Neuronal stem cell (in vitro differentiated cells): ENCODE measurements around the gene OGFOD3.

Experiments used
- DNase-seq: peaks from one replicate; pipeline ENCODE4 v3.0.0-alpha.2; 2013; ENCODE audit warnings: low spot score
- H2AFZ ChIP-seq: one replicate; pipeline ENCODE4 v1.6.1; 2013; ENCODE audit warnings: mild to moderate bottlenecking, low read length, inconsistent platforms
- H2AK5ac ChIP-seq: 2 replicates; pipeline ENCODE4 v1.6.1; 2013; ENCODE audit warnings: low read depth, mild to moderate bottlenecking, inconsistent platforms, low read length, moderate library complexity, mixed read lengths
- H2BK120ac ChIP-seq: 2 replicates; pipeline ENCODE4 v1.6.1; 2013; ENCODE audit warnings: low read depth, mild to moderate bottlenecking, inconsistent platforms, low read length, moderate library complexity, mixed read lengths
- H2BK12ac ChIP-seq: one replicate; pipeline ENCODE4 v1.6.1; 2013; ENCODE audit warnings: low read length, inconsistent platforms
- H2BK15ac ChIP-seq: 2 replicates; pipeline ENCODE4 v1.6.1; 2013; ENCODE audit warnings: mild to moderate bottlenecking, low read length, inconsistent platforms, mixed read lengths
- H2BK5ac ChIP-seq: one replicate; pipeline ENCODE4 v1.6.1; 2013; ENCODE audit warnings: inconsistent platforms, mild to moderate bottlenecking, low read length, moderate library complexity
- H3K14ac ChIP-seq: one replicate; pipeline ENCODE4 v1.6.1; 2013; ENCODE audit warnings: low read length, inconsistent platforms
- H3K18ac ChIP-seq: 2 replicates; pipeline ENCODE4 v1.6.1; 2013; ENCODE audit warnings: low read length, inconsistent platforms
- H3K23ac ChIP-seq: 2 replicates; pipeline ENCODE4 v1.6.1; 2013; ENCODE audit warnings: low read depth, mild to moderate bottlenecking, mixed read lengths, low read length, inconsistent platforms; ENCODE audit not compliant: poor library complexity
- H3K27ac ChIP-seq: replicated peaks from 3 replicates; pipeline ENCODE4 v1.5.1; 2013; ENCODE audit warnings: low read length, inconsistent platforms
- H3K27me3 ChIP-seq, 3 experiments: 2 replicates each; pipeline ENCODE4 v1.6.1; 2013; ENCODE audit warnings: low read length in 3 of 3, mild to moderate bottlenecking in 2 of 3, inconsistent platforms in 1 of 3, low read depth in 1 of 3, mixed read lengths in 1 of 3, moderate library complexity in 1 of 3; ENCODE audit not compliant: control insufficient read depth in 3 of 3, insufficient read depth in 3 of 3
- H3K36me3 ChIP-seq, 2 donors: replicated peaks in 1 of 2; 2 replicates each; pipeline ENCODE4 v1.6.1; 2013; ENCODE audit warnings: low read length in 2 of 2; ENCODE audit not compliant: control insufficient read depth in 2 of 2, insufficient read depth in 2 of 2
- H3K4ac ChIP-seq: 2 replicates; pipeline ENCODE4 v1.6.1; 2013; ENCODE audit warnings: inconsistent platforms, mild to moderate bottlenecking, low read length, moderate library complexity
- H3K4me1 ChIP-seq, 2 donors: 1 replicate in 1 of 2; 2 replicates in 1 of 2; pipeline ENCODE4 v1.6.1; 2013; ENCODE audit warnings: low read length in 2 of 2, low read depth in 1 of 2; ENCODE audit not compliant: control insufficient read depth in 2 of 2, insufficient read depth in 1 of 2
- H3K4me2 ChIP-seq: one replicate; pipeline ENCODE4 v1.6.1; 2013; ENCODE audit warnings: mild to moderate bottlenecking, low read length, inconsistent platforms; ENCODE audit not compliant: insufficient read depth, poor library complexity, severe bottlenecking
- H3K4me3 ChIP-seq, 2 donors: 2 replicates each; pipeline ENCODE4 v1.5.1; 2013; ENCODE audit warnings: low read length in 2 of 2, mild to moderate bottlenecking in 2 of 2, inconsistent platforms in 1 of 2, moderate library complexity in 1 of 2
- H3K79me1 ChIP-seq: one replicate; pipeline ENCODE4 v1.6.1; 2013; ENCODE audit warnings: low read depth, mild to moderate bottlenecking, inconsistent platforms, low read length, moderate library complexity
- H3K9ac ChIP-seq: one replicate; pipeline ENCODE4 v1.6.1; 2013; ENCODE audit warnings: mild to moderate bottlenecking, low read depth, low read length, inconsistent platforms; ENCODE audit not compliant: poor library complexity
- H3K9me3 ChIP-seq, 2 donors: replicated peaks in 1 of 2; 2 replicates each; pipeline versions ENCODE3 to v1.6.1; 2013; ENCODE audit warnings: low read length in 2 of 2, mild to moderate bottlenecking in 2 of 2, inconsistent platforms in 1 of 2, low read depth in 1 of 2, mixed read lengths in 1 of 2, moderate library complexity in 1 of 2; ENCODE audit not compliant: control insufficient read depth in 2 of 2, insufficient read depth in 1 of 2
- H4K8ac ChIP-seq: one replicate; pipeline ENCODE4 v1.6.1; 2013; ENCODE audit warnings: low read depth, mild to moderate bottlenecking, inconsistent platforms, low read length, moderate library complexity
- H4K91ac ChIP-seq: one replicate; pipeline ENCODE4 v1.6.1; 2013; ENCODE audit warnings: low read length, low read depth, mild to moderate bottlenecking, inconsistent platforms; ENCODE audit not compliant: poor library complexity
- WGBS, 2 donors: extraction: QIAGEN DNeasy Blood & Tissue Kit; methylation state at CpG; one replicate each; pipeline ENCODE4 v1.1.7; 2013; ENCODE audit warnings: missing lambda C conversion rate in 2 of 2, mixed read lengths in 1 of 2; ENCODE audit not compliant: insufficient read length in 2 of 2, insufficient replicate concordance in 1 of 2; ENCODE audit errors: extremely low coverage in 2 of 2; 5-methylcytosine and 5-hydroxymethylcytosine counted together

The OGFOD3 gene

GRCh38 chr17:82388922-82389283 lies 29.5 kb downstream of the OGFOD3 start:
- no peak overlapping the region for H2BK15ac ChIP-seq
- no peak overlapping the region for H3K4ac ChIP-seq
- no peak overlapping the region for H4K8ac ChIP-seq
- no peak overlapping the region for H3K27ac ChIP-seq
- H3K79me1 ChIP-seq, result no peaks in the 10 kb centered on the region
- H2AK5ac ChIP-seq, result no peak overlapping the region
- no peak overlapping the region for H3K4me3 ChIP-seq
- peaks cover 4 to 21% of the 10 kb centered on the region in 2 donors for H3K36me3 ChIP-seq
- DNase-seq, result no peak
- no peak overlapping the region for H3K14ac ChIP-seq
- no peak overlapping the region for H3K9ac ChIP-seq
- no peak overlapping the region for H2BK120ac ChIP-seq
- peaks cover 11 to 23% of the 10 kb centered on the region in 2 donors for H3K4me1 ChIP-seq
- H3K23ac ChIP-seq, result no peak overlapping the region
- no peak overlapping the region for H3K18ac ChIP-seq
- no peak overlapping the region for H2BK12ac ChIP-seq
- no peaks in the 10 kb centered on the region for H3K27me3 ChIP-seq
- H3K9me3 ChIP-seq, result no peaks in the 10 kb centered on the region
- no peak overlapping the region for H2BK5ac ChIP-seq
- WGBS, 2 donors, result no CpG with 5 or more reads among the region's 21 CpGs
- no peak overlapping the region for H2AFZ ChIP-seq
- no peak overlapping the region for H4K91ac ChIP-seq
- H3K4me2 ChIP-seq, result no peak overlapping the region

- peaks cover 4 to 18% of the 10 kb centered on the region in 2 donors for H3K36me3 ChIP-seq
- H2BK5ac ChIP-seq, result no peak overlapping the region
- H3K4ac ChIP-seq, result no peak overlapping the region
- no peak overlapping the region for H3K4me2 ChIP-seq
- H3K27ac ChIP-seq, result no peak overlapping the region
- H3K4me3 ChIP-seq, result peak overlapping the region in 1 of 2 donors; percentile 46
- peak overlapping the region; percentile 64 for H3K18ac ChIP-seq
- peak overlapping the region; percentile 79 for H3K14ac ChIP-seq
- no peak overlapping the region for H4K8ac ChIP-seq
- H2BK12ac ChIP-seq, result no peak overlapping the region
- H2BK15ac ChIP-seq, result no peak overlapping the region
- DNase-seq, result no peak
- H3K79me1 ChIP-seq, result no peaks in the 10 kb centered on the region
- H3K4me1 ChIP-seq, result peaks cover 14 to 25% of the 10 kb centered on the region in 2 donors
- H4K91ac ChIP-seq, result no peak overlapping the region
- no peak overlapping the region for H2AFZ ChIP-seq
- H3K27me3 ChIP-seq, result no peaks in the 10 kb centered on the region
- peak overlapping the region; percentile 85 for H3K9ac ChIP-seq
- H2AK5ac ChIP-seq, result no peak overlapping the region
- WGBS, 2 donors, result no CpG with 5 or more reads among the region's 34 CpGs
- H3K9me3 ChIP-seq, result no peaks in the 10 kb centered on the region
- H3K23ac ChIP-seq, result peak overlapping the region; percentile 89
- no peak overlapping the region for H2BK120ac ChIP-seq
Observed at GRCh38 chr17:82388223-82388921, 30.0 kb downstream of the OGFOD3 start.

GRCh38 chr17:82387705-82388106 lies 30.7 kb downstream of the OGFOD3 start:
- Histone ChIP-seq H3K27me3 (no peaks in the 10 kb centered on the region), H3K9me3 (no peaks in the 10 kb centered on the region), H3K36me3 (peaks cover 3 to 11% of the 10 kb centered on the region in 2 donors), H3K23ac (peak overlapping the region; percentile 89), H3K4me1 (peaks cover 14 to 25% of the 10 kb centered on the region in 2 donors), H2BK15ac (no peak overlapping the region), H3K27ac (no peak overlapping the region), H3K9ac (peak overlapping the region; percentile 85), H2AFZ (no peak overlapping the region), H3K18ac (peak overlapping the region; percentile 64), H3K14ac (peak overlapping the region; percentile 79), H2BK120ac (no peak overlapping the region), H2BK5ac (no peak overlapping the region), H3K79me1 (no peaks in the 10 kb centered on the region), H3K4ac (no peak overlapping the region), H4K91ac (no peak overlapping the region), H2BK12ac (peak overlapping the region; percentile 16), H3K4me3 (peak overlapping the region in 1 of 2 donors; percentile 46), H4K8ac (no peak overlapping the region), H2AK5ac (no peak overlapping the region), H3K4me2 (no peak overlapping the region)
- no CpG with 5 or more reads among the region's 3 CpGs for WGBS, 2 donors
- no peak for DNase-seq

- Histone ChIP-seq H2BK15ac (peak overlapping the region; percentile 26), H2BK12ac (peak overlapping the region; percentile 41), H2AK5ac (peak overlapping the region; percentile 96), H3K27me3 (no peaks in the 10 kb centered on the region), H4K8ac (no peak overlapping the region), H3K9me3 (no peaks in the 10 kb centered on the region), H3K23ac (peak overlapping the region; percentile 55), H3K36me3 (peaks cover 2 to 6% of the 10 kb centered on the region in 2 donors), H2AFZ (no peak overlapping the region), H3K9ac (no peak overlapping the region), H3K14ac (no peak overlapping the region), H3K4me1 (peaks cover 14 to 25% of the 10 kb centered on the region in 2 donors), H3K4ac (peak overlapping the region; percentile 76), H3K4me3 (no peak overlapping the region), H3K27ac (no peak overlapping the region), H4K91ac (no peak overlapping the region), H3K18ac (peak overlapping the region; percentile 92), H2BK120ac (no peak overlapping the region), H3K79me1 (no peaks in the 10 kb centered on the region), H2BK5ac (no peak overlapping the region), H3K4me2 (no peak overlapping the region)
- DNase-seq, result no peak
- WGBS, 2 donors, result no CpG with 5 or more reads among the region's 38 CpGs
Observed at GRCh38 chr17:82386881-82387704, 31.3 kb downstream of the OGFOD3 start.
